HL-60/S4 treated with phorbol 12-myristate 13-acetate at 8.2 ng/mL for 4 days and 3 days (cell line): ENCODE data around the gene MRPL21.

Experiments used
- in situ Hi-C: fragments of 300-500 bp; cut with MboI; formaldehyde crosslinking; loops from 2 replicates; pipeline ENCODE4 v1.15.0; 2022; ENCODE audit warnings: low sequenced_read_pairs

MRPL21 gene

GRCh38 chr11:68935516-68936357, 32.1 kb upstream of the MRPL21 start:
- in situ Hi-C loops: no loop called here

- in situ Hi-C loops: no loop called here
Measured at GRCh38 chr11:68935066-68935465, 31.4 kb upstream of the MRPL21 start.

- in situ Hi-C loops: no loop called here
Measured at GRCh38 chr11:68934666-68935065, 31.0 kb upstream of the MRPL21 start.

GRCh38 chr11:68934321-68934645, 30.7 kb upstream of the MRPL21 start:
- in situ Hi-C loops: no loop called here

- in situ Hi-C loops: no loop called here
Measured at GRCh38 chr11:68933605-68934320, 30.1 kb upstream of the MRPL21 start.

- in situ Hi-C loops: no loop called here
Measured at GRCh38 chr11:68932933-68933577, 29.4 kb upstream of the MRPL21 start.

- in situ Hi-C loops: no loop called here
Measured at GRCh38 chr11:68932358-68932757, 28.7 kb upstream of the MRPL21 start.

GRCh38 chr11:68931911-68932310, 28.3 kb upstream of the MRPL21 start:
- in situ Hi-C loops: no loop called here

- in situ Hi-C loops: no loop called here
Measured at GRCh38 chr11:68930991-68931855, 27.6 kb upstream of the MRPL21 start.

GRCh38 chr11:68929706-68930570, 26.3 kb upstream of the MRPL21 start:
- in situ Hi-C loops: no loop called here

GRCh38 chr11:68929135-68929534, 25.5 kb upstream of the MRPL21 start:
- in situ Hi-C loops: no loop called here

- in situ Hi-C loops: no loop called here
Measured at GRCh38 chr11:68928136-68928880, 24.7 kb upstream of the MRPL21 start.

GRCh38 chr11:68927280-68928135, 23.9 kb upstream of the MRPL21 start:
- in situ Hi-C loops: no loop called here

GRCh38 chr11:68925611-68926010, 22.0 kb upstream of the MRPL21 start:
- in situ Hi-C loops: no loop called here

GRCh38 chr11:68924073-68924925, 20.7 kb upstream of the MRPL21 start:
- in situ Hi-C loops: no loop called here

GRCh38 chr11:68923614-68924013, 20.0 kb upstream of the MRPL21 start:
- in situ Hi-C loops: no loop called here

- in situ Hi-C loops: no loop called here
Measured at GRCh38 chr11:68916439-68916838, 12.8 kb upstream of the MRPL21 start.
